Activated T-helper 1 cell treated with anti-CD3 and anti-CD28 coated beads, Interleukin-12 subunit alpha, Interleukin-12 subunit beta, Interleukin-2, Interleukin-4 antibody, amounts not matched to agents 30 ng/mL and 10 ng/mL and 1 ng/mL, durations not matched to agents 14 hours and 24 hours and 36 hours (primary cell): ENCODE measurements around the gene JPH4. TPM values are rescaled to one million over a fixed set of nuclear protein-coding genes. Genes with fewer than 3 reads are reported as not detected.
"Not testable (repeated sequence)": the region's sequence is repeated elsewhere in the genome, so short reads cannot be mapped to it uniquely, and the experiment has no call there.

Experiments used
- DNase-seq: peaks from one replicate; pipeline ENCODE4 v3.0.0; 2021; ENCODE audit warnings: low spot score
- H3K27ac Mint-ChIP-seq: one replicate; pipeline ENCODE4 v1.8.0; 2021; ENCODE audit warnings: mild to moderate bottlenecking, mixed read lengths
- H3K27me3 Mint-ChIP-seq: one replicate; pipeline ENCODE4 v1.8.0; 2022; ENCODE audit warnings: mild to moderate bottlenecking, moderate library complexity, mixed read lengths; ENCODE audit not compliant: insufficient read depth
- H3K36me3 Mint-ChIP-seq: one replicate; pipeline ENCODE4 v1.8.0; 2021; ENCODE audit warnings: low read depth, mixed read lengths
- H3K4me1 Mint-ChIP-seq: one replicate; pipeline ENCODE4 v1.8.0; 2021; ENCODE audit warnings: low read depth, mixed read lengths
- H3K4me3 Mint-ChIP-seq: one replicate; pipeline ENCODE4 v1.8.0; 2021; ENCODE audit warnings: mild to moderate bottlenecking, moderate library complexity, mixed read lengths
- H3K9me3 Mint-ChIP-seq: one replicate; pipeline ENCODE4 v1.8.0; 2021; ENCODE audit warnings: mixed read lengths
- intact Hi-C: fragments of 100-400 bp; cut with micrococcal nuclease; formaldehyde crosslinking; loops from one replicate; pipeline ENCODE4 v1.15.1; 2024
- total RNA-seq: library from RNA; stranded (reverse); gene quantifications from 2 replicates; pipeline ENCODE4 v1.2.3, GENCODE V29; 2022

JPH4 gene
- total RNA-seq, 1 donor from 2014 or later, result not detected

GRCh38 chr14:23603103-23603502 lies 24.5 kb upstream of the JPH4 start:
- Mint-ChIP-seq H3K36me3 (no peaks in the 10 kb centered on the region), H3K27ac (no peak overlapping the region), H3K27me3 (no peaks in the 10 kb centered on the region), H3K4me3 (no peak overlapping the region), H3K9me3 (no peaks in the 10 kb centered on the region), H3K4me1 (peaks cover 12% of the 10 kb centered on the region)
- intact Hi-C loops, result no loop called here
- no peak for DNase-seq

DNA sequence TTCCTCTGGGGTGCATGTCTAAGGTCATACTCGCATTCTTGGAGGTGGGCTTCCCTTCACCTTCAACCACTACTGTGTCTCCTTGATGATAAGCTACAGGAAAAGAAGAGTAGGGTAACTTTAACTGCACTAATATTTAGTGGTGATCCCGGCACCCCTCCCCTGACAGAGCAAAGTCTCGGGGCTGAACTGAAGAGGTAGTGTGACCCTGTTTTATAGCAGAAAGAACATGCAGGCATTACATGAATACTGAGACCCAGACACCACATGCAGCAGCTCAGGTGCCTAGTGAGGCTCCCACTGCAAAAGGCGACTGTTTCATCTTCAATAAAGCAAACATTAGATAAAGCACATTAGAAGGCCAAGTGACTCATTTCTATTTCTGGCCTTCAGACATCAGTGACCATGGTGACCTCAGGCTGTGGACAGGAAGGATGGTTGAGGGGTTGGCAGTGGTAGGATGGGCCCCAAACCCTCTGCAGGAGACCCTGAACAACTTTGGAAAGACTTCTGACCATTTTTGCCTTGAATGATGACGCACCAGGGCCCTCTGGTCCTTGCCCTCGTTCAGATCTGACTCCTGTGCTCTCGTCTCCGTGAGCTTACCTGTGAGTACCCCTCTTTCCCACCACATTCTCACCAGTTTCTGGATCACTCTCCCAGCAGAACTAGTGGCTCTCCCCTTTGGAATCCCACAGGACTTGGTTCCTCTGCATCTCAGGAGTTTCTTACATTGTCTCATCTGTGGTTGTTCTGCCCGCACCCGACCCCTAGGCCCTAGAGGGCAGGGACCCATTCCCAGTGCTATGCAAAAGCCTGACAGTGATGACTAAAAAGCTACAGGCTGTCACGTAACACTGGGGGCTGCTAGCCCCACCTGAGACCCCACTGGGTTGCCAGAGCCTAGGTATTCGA lies 23.8 kb upstream of the JPH4 start:
- no peak overlapping the region for H3K27ac Mint-ChIP-seq
- no peaks in the 10 kb centered on the region for H3K36me3 Mint-ChIP-seq
- intact Hi-C loops, result no loop called here
- H3K4me3 Mint-ChIP-seq, result no peak overlapping the region
- DNase-seq, result no peak
- H3K27me3 Mint-ChIP-seq, result no peaks in the 10 kb centered on the region
- no peaks in the 10 kb centered on the region for H3K9me3 Mint-ChIP-seq
- H3K4me1 Mint-ChIP-seq, result peaks cover 12% of the 10 kb centered on the region

- intact Hi-C loops, result no loop called here
- peaks cover 2% of the 10 kb centered on the region for H3K27me3 Mint-ChIP-seq
- no peak overlapping the region for H3K4me3 Mint-ChIP-seq
- no peak for DNase-seq
- no peaks in the 10 kb centered on the region for H3K9me3 Mint-ChIP-seq
- H3K4me1 Mint-ChIP-seq, result peaks cover 12% of the 10 kb centered on the region
- H3K27ac Mint-ChIP-seq, result no peak overlapping the region
- no peaks in the 10 kb centered on the region for H3K36me3 Mint-ChIP-seq
These were observed 23.2 kb upstream of the JPH4 start for GRCh38 chr14:23601845-23602180.

DNA sequence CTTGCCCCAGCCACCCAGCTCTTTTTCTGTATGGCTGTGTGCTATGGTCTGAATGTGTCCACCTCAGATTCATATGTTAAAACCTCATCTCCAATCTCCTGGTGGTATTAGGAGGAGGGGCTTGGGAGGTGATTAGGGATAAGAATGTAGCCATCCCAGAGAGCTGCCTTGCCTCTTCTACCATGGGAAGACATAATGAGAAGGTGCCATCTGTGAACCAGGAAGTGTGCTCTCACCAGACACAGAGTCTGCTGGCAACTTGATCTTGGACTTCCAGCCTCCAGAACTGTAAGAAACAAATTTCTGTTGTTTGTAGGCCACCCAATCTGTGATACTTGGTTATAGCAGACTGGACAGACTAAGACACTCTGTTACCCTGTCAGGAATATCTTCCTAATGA lies 22.8 kb upstream of the JPH4 start:
- H3K4me3 Mint-ChIP-seq, result no peak overlapping the region
- H3K9me3 Mint-ChIP-seq, result no peaks in the 10 kb centered on the region
- intact Hi-C loops, result no loop called here
- no peaks in the 10 kb centered on the region for H3K36me3 Mint-ChIP-seq
- H3K27ac Mint-ChIP-seq, result no peak overlapping the region
- peaks cover 2% of the 10 kb centered on the region for H3K27me3 Mint-ChIP-seq
- DNase-seq, result no peak
- H3K4me1 Mint-ChIP-seq, result peaks cover 9% of the 10 kb centered on the region

- H3K27ac Mint-ChIP-seq, result no peak overlapping the region
- no peak overlapping the region for H3K4me3 Mint-ChIP-seq
- H3K4me1 Mint-ChIP-seq, result peaks cover 4% of the 10 kb centered on the region
- no peaks in the 10 kb centered on the region for H3K9me3 Mint-ChIP-seq
- DNase-seq, result no peak
- intact Hi-C loops, result no loop called here
- H3K27me3 Mint-ChIP-seq, result peaks cover 2% of the 10 kb centered on the region
- no peaks in the 10 kb centered on the region for H3K36me3 Mint-ChIP-seq
These were observed 22.2 kb upstream of the JPH4 start for GRCh38 chr14:23600806-23601205.

GRCh38 chr14:23600322-23600707 lies 21.7 kb upstream of the JPH4 start:
- peaks cover 2% of the 10 kb centered on the region for H3K27me3 Mint-ChIP-seq
- no peaks in the 10 kb centered on the region for H3K36me3 Mint-ChIP-seq
- no peaks in the 10 kb centered on the region for H3K4me1 Mint-ChIP-seq
- intact Hi-C loops, result no loop called here
- H3K9me3 Mint-ChIP-seq, result no peaks in the 10 kb centered on the region
- DNase-seq, result no peak
- no peak overlapping the region for H3K27ac Mint-ChIP-seq
- H3K4me3 Mint-ChIP-seq, result no peak overlapping the region

DNA sequence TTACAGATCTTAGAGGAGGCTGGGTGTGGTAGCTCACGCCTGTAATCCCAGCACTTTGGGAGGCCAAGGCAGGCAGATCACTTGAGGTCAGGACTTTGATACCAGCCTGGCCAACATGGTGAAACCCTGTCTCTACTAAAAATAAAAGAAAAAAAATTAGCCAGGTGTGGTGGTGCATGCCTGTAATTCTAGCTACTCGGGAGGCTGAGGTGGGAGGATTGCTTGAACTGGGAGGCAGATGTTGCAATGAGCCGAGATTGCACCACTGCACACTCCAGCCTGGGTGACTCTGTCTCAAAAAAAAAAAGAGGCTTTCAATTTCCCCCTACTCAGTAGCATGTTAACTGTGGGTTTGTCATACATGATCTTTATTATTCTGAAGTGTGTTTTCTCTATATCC lies 15.6 kb upstream of the JPH4 start:
- H3K4me3 Mint-ChIP-seq, H3K9me3 Mint-ChIP-seq, H3K4me1 Mint-ChIP-seq, intact Hi-C loops, DNase-seq, H3K36me3 Mint-ChIP-seq, H3K27me3 Mint-ChIP-seq, H3K27ac Mint-ChIP-seq: not testable (repeated sequence)

GRCh38 chr14:23590198-23590597 lies 11.6 kb upstream of the JPH4 start:
- intact Hi-C loops, result no loop called here
- DNase-seq, result no peak
- Mint-ChIP-seq H3K27me3 (peaks cover 9% of the 10 kb centered on the region), H3K36me3 (no peaks in the 10 kb centered on the region), H3K4me1 (no peaks in the 10 kb centered on the region), H3K4me3 (no peak overlapping the region), H3K9me3 (no peaks in the 10 kb centered on the region), H3K27ac (no peak overlapping the region)

DNA sequence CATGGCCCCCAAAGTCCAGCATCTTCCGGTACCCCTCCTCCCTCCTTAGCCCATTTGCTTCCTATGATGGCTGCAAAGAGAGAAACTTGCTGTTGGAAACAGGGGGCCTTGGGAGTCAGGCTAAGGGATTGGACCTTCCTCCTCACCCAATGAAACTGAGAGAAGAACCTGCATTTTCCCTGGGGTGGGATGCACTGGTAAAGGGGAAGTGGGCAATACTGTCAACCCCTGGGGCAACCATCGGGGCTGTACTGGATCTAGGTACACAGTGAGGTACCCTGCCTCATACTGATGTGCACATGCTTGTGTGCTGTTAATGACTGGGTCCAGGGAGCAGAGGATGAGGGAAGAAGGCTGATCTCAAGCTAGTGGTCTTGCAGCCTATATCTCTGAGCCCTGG lies 11.0 kb upstream of the JPH4 start:
- H3K27ac Mint-ChIP-seq, result no peak overlapping the region
- intact Hi-C loops, result loop anchor here (1.0 to 2.0 kb wide), 5 partner anchors 43 to 365 kb away; no protein-coding TSS in a partner anchor
- DNase-seq, result no peak
- peaks cover 9% of the 10 kb centered on the region for H3K27me3 Mint-ChIP-seq
- H3K4me3 Mint-ChIP-seq, result no peak overlapping the region
- no peaks in the 10 kb centered on the region for H3K4me1 Mint-ChIP-seq
- H3K36me3 Mint-ChIP-seq, result no peaks in the 10 kb centered on the region
- H3K9me3 Mint-ChIP-seq, result no peaks in the 10 kb centered on the region

DNA sequence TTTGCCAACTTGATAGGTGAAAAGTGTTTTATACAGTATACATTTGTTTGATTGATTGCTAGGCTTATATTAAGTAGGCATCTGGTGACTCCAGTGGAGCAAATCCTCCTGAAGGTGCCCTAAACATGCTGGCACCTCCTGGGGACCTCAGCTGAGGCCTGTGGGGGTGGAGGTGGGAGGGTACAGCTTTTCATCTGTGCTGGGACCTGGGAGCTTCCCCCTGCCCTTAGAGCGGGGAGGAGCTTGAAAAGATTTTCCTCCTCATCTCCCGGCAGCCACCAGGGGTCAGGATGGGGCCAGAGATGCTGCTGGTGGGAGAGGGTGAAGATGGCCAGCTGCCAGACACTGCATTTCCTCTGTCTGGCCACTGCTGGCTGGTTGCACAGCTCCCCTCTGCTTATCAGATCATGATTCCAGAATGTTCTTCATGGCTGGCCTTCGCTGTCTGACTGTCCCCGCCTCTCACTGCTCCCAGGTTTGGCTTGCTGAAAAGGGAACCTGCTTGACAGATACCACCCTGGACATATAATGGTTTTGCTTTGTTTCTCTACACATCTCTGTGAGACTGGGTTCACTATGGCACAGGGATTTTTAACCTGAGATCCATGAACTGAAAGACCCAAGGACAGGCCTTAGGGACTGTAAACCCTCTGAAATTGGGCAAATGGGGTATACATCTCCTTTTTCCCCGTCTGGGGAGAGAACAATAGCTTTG lies 10.5 kb upstream of the JPH4 start:
- H3K27ac Mint-ChIP-seq, result no peak overlapping the region
- no peaks in the 10 kb centered on the region for H3K4me1 Mint-ChIP-seq
- H3K27me3 Mint-ChIP-seq, result peaks cover 9% of the 10 kb centered on the region
- DNase-seq, result peak; percentile 41
- H3K9me3 Mint-ChIP-seq, result no peaks in the 10 kb centered on the region
- no peak overlapping the region for H3K4me3 Mint-ChIP-seq
- intact Hi-C loops, result loop anchor here (1.0 to 2.0 kb wide), 5 partner anchors 43 to 365 kb away; no protein-coding TSS in a partner anchor
- no peaks in the 10 kb centered on the region for H3K36me3 Mint-ChIP-seq

- H3K4me1 Mint-ChIP-seq, DNase-seq, H3K27ac Mint-ChIP-seq, H3K36me3 Mint-ChIP-seq, H3K4me3 Mint-ChIP-seq, intact Hi-C loops, H3K9me3 Mint-ChIP-seq: not testable (repeated sequence)
- H3K27me3 Mint-ChIP-seq, result peaks cover 15% of the 10 kb centered on the region
These were observed 6.1 kb upstream of the JPH4 start for GRCh38 chr14:23584527-23585203.

DNA sequence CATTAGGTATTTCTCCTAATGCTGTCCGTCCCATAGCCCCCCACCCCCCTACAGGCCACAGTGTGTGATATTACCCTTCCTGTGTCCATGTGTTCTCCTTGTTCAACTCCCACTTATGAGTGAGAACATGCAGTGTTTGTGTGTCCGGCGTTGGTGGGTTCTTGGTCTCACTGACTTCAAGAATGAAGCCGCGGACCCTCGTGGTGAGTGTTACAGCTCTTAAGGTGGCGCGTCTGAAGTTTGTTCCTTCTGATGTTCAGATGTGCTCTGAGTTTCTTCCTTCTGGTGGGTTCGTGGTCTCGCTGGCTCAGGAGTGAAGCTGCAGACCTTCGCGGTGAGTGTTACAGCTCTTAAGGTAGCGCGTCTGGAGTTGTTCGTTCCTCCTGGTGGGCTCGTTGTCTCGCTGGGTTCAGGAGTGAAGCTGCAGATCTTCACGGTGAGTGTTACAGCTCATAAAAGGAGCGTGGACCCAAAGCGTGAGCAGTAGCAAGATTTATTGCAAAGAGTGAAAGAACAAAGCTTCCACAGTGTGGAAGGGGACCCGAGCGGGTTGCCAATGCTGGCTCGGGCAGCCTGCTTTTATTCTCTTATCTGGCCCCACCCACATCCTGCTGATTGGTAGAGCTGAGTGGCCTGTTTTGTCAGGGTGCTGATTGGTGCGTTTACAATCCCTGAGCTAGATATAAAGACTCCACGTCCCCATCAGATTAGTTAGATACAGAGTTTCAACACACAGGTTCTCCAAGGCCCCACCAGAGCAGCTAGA lies 5.4 kb upstream of the JPH4 start:
- H3K9me3 Mint-ChIP-seq, DNase-seq, H3K4me3 Mint-ChIP-seq, H3K36me3 Mint-ChIP-seq, H3K4me1 Mint-ChIP-seq, H3K27ac Mint-ChIP-seq, intact Hi-C loops: not testable (repeated sequence)
- peaks cover 20% of the 10 kb centered on the region for H3K27me3 Mint-ChIP-seq
